Measurements from ENCODE around the gene WASF1.
"Not testable (repeated sequence)": the region's sequence is repeated elsewhere in the genome, so short reads cannot be mapped to it uniquely, and the experiment has no call there.

WASF1 gene

GRCh38 chr6:110083875-110084585 is 95.4 kb downstream of the WASF1 start:
- H3K4me3 ChIP-seq (ENCODE audit: low read depth in 1 of 2, low read length in 2 of 2), result no peak overlapping the region
- H3K9me3 ChIP-seq (ENCODE audit: control insufficient read depth in 1 of 2, low read length in 2 of 2), result no peaks in the 10 kb centered on the region
- H3K27ac ChIP-seq (ENCODE audit: low read length), result no peak overlapping the region
- no peaks in the 10 kb centered on the region for H3K36me3 ChIP-seq (ENCODE audit: control insufficient read depth in 1 of 2, insufficient read depth in 2 of 2, low read length in 2 of 2)
- no peaks in the 10 kb centered on the region for H3K27me3 ChIP-seq (ENCODE audit: low read depth, low read length)
- no peaks in the 10 kb centered on the region for H3K4me1 ChIP-seq (ENCODE audit: control insufficient read depth in 1 of 2, insufficient read depth in 2 of 2, low read length in 2 of 2)

DNA sequence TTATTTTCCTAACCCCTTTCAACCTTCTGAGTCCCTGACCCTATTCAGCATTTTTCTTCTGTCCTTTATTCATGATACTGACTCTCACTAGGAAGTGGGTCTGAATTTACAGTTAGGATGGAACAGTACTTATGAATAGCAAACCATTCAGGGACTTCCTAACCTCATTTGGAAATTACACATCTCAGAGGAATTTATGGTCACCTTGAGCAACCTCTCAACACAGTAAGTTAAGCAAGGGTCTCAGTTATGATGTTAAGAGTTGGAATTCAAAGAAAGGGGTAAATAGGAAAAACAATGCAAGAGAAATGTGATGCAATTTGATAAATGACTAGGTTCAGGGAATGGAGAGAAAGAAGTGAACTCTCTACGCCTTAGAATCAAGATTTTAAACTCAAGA is 104.1 kb downstream of the WASF1 start:
- H3K4me3 ChIP-seq (ENCODE audit: low read depth in 1 of 2, low read length in 2 of 2), result no peak overlapping the region
- no peaks in the 10 kb centered on the region for H3K36me3 ChIP-seq (ENCODE audit: control insufficient read depth in 1 of 2, insufficient read depth in 2 of 2, low read length in 2 of 2)
- no peaks in the 10 kb centered on the region for H3K9me3 ChIP-seq (ENCODE audit: control insufficient read depth in 1 of 2, low read length in 2 of 2)
- no peaks in the 10 kb centered on the region for H3K4me1 ChIP-seq (ENCODE audit: control insufficient read depth in 1 of 2, insufficient read depth in 2 of 2, low read length in 2 of 2)
- no peak overlapping the region for H3K27ac ChIP-seq (ENCODE audit: low read length)
- no peaks in the 10 kb centered on the region for H3K27me3 ChIP-seq (ENCODE audit: low read depth, low read length)

DNA sequence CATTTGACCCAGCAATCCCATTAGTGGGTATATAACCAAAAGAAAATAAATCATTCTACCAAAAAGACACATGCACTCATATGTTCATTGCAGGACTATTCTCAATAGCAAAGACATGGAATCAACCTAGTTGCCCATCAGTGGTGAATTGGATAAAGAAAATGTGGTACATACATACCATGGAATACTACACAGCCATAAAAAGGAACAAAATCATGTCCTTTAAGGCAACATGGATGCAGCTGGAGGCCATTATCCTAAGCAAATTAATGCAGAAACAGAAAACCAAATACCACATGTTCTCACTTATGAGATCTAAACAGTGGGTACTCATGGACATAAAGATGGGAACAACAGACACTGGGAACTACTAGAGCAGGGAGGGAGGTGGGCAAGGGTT is 106.0 kb downstream of the WASF1 start:
- H3K36me3 ChIP-seq (ENCODE audit: control insufficient read depth in 1 of 2, insufficient read depth in 2 of 2, low read length in 2 of 2); H3K4me3 ChIP-seq (ENCODE audit: low read depth in 1 of 2, low read length in 2 of 2); H3K4me1 ChIP-seq (ENCODE audit: control insufficient read depth in 1 of 2, insufficient read depth in 2 of 2, low read length in 2 of 2); H3K27ac ChIP-seq (ENCODE audit: low read length); H3K9me3 ChIP-seq (ENCODE audit: control insufficient read depth in 1 of 2, low read length in 2 of 2); H3K27me3 ChIP-seq (ENCODE audit: low read depth, low read length): not testable (repeated sequence)

DNA sequence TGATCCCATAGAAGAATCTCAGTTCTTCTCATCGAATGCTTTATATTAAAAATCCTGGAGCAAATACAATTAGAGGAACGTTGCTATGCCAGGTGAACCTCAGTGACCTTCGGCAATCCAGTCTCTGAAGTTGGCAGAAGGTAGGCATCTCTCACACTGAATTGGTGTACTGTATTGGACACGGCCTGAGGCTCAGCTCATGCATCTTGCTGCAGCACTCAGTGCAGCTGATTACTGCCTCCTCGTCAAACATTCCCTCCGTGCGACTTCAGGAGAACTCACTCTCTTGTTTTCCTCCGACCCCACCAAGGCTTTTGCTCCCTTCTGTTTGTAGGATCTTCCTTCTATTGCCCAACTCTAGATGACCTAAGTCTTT is 110.9 kb downstream of the WASF1 start:
- no peaks in the 10 kb centered on the region for H3K4me1 ChIP-seq (ENCODE audit: control insufficient read depth in 1 of 2, insufficient read depth in 2 of 2, low read length in 2 of 2)
- H3K9me3 ChIP-seq (ENCODE audit: control insufficient read depth in 1 of 2, low read length in 2 of 2), result no peaks in the 10 kb centered on the region
- H3K27ac ChIP-seq (ENCODE audit: low read length), result no peak overlapping the region
- no peaks in the 10 kb centered on the region for H3K27me3 ChIP-seq (ENCODE audit: low read depth, low read length)
- no peak overlapping the region for H3K4me3 ChIP-seq (ENCODE audit: low read depth in 1 of 2, low read length in 2 of 2)
- no peaks in the 10 kb centered on the region for H3K36me3 ChIP-seq (ENCODE audit: control insufficient read depth in 1 of 2, insufficient read depth in 2 of 2, low read length in 2 of 2)

DNA sequence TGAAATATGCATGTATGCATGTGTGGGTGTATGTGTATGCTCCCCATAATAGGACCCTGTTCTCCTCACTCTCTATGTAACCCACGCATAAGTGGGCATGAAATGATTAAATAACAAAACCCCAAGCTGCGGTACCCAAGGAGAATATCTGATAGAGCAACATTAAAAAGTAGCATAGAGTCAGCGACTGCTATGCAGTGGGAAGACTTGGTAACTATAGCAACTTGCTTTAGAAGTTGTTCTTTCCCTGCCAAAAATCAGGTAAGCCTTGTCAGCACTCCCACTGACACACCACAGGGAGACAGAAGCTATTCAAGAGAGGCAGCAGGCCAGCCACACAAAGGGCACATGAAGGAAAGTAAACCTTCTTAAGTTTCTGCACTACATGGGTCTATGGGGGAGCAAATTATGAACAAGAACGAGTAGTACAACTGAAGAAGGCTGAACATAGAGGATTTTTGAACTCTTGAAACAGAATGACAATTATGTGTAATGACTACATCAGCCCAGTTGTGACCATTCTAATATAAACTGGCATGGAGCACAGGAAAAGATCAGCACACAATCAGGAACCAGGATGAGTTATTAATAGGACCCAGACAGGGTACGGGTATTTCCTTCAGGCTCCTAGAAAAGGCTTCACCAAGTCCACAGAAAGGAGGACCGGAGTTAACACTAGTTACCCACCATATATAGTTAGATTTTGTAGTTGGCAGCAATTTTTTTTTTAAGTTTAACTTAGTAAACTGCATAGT is 111.5 kb downstream of the WASF1 start:
- Histone ChIP-seq H3K4me1 (ENCODE audit: control insufficient read depth in 1 of 2, insufficient read depth in 2 of 2, low read length in 2 of 2) (no peaks in the 10 kb centered on the region), H3K27me3 (ENCODE audit: low read depth, low read length) (no peaks in the 10 kb centered on the region), H3K9me3 (ENCODE audit: control insufficient read depth in 1 of 2, low read length in 2 of 2) (no peaks in the 10 kb centered on the region), H3K36me3 (ENCODE audit: control insufficient read depth in 1 of 2, insufficient read depth in 2 of 2, low read length in 2 of 2) (no peaks in the 10 kb centered on the region), H3K4me3 (ENCODE audit: low read depth in 1 of 2, low read length in 2 of 2) (no peak overlapping the region), H3K27ac (ENCODE audit: low read length) (no peak overlapping the region)

DNA sequence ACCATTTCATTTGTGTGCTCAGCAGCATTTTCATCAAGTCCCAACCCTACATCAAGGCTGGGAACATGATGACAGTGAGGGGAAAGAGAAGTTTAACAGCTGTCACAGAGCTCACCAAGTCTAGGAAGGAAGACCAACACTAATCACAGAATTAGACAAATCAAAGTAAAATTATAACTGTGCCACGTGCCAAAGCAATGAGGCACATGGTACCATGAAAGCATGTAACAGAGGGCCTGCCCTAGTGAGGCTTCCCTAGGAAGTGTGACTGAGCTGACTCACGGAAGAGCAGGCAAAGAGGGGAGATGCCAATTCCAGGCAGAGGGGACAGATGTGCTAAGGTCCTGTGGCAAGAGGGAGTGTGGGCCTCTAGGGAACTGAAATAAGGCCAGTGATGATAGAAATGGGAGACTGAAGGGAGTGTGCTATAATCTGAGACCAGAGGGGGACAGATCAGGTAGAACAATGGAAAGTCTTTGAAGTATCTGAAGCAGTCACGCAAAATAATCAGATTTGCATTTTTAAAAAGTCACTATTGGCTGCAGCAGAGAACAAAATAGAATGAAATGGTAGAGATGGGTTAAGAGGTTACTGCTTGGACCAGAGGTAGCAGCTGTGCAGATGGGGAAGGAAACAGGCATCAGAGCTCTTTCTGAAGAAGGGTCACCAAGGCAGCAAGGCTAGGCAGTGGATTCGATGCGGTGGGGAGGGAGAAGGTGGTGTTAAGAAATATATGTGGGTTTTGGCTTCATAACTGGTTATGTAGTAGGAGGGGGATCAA is 114.5 kb downstream of the WASF1 start:
- H3K27me3 ChIP-seq (ENCODE audit: low read depth, low read length), result no peaks in the 10 kb centered on the region
- no peaks in the 10 kb centered on the region for H3K4me1 ChIP-seq (ENCODE audit: control insufficient read depth in 1 of 2, insufficient read depth in 2 of 2, low read length in 2 of 2)
- no peak overlapping the region for H3K4me3 ChIP-seq (ENCODE audit: low read depth in 1 of 2, low read length in 2 of 2)
- no peaks in the 10 kb centered on the region for H3K9me3 ChIP-seq (ENCODE audit: control insufficient read depth in 1 of 2, low read length in 2 of 2)
- no peaks in the 10 kb centered on the region for H3K36me3 ChIP-seq (ENCODE audit: control insufficient read depth in 1 of 2, insufficient read depth in 2 of 2, low read length in 2 of 2)
- no peak overlapping the region for H3K27ac ChIP-seq (ENCODE audit: low read length)

- Histone ChIP-seq H3K27me3 (ENCODE audit: low read depth, low read length) (no peaks in the 10 kb centered on the region), H3K27ac (ENCODE audit: low read length) (no peak overlapping the region), H3K4me1 (ENCODE audit: control insufficient read depth in 1 of 2, insufficient read depth in 2 of 2, low read length in 2 of 2) (no peaks in the 10 kb centered on the region)
Measured at GRCh38 chr6:110063594-110064263, 115.7 kb downstream of the WASF1 start.

DNA sequence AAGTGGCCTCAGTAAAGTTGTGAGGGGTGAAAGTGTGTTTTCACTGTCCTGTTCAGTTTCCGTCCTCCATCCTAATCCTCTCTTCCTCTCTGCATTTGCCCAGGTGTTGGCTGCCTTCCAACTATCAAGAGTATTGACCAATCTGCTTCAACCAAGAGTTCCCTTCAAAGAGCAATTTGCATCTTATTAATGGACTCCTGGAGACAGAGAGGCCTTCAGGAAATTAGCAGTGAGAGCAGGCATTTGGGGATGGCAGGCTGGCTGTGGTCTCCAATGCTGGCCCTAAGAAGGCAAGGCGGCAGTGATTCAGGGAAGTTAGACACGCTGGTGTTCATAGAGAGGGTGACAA is 124.1 kb downstream of the WASF1 start:
- Histone ChIP-seq H3K27me3 (ENCODE audit: low read depth, low read length) (no peaks in the 10 kb centered on the region), H3K9me3 (ENCODE audit: control insufficient read depth in 1 of 2, low read length in 2 of 2) (no peaks in the 10 kb centered on the region)

More at GRCh38 chr6:110063594-110064263, 115.7 kb downstream of the WASF1 start:
- H3K4me3 ChIP-seq (ENCODE audit: low read depth in 1 of 2, low read length in 2 of 2), result no peak overlapping the region
- H3K36me3 ChIP-seq (ENCODE audit: control insufficient read depth in 1 of 2, insufficient read depth in 2 of 2, low read length in 2 of 2), result no peaks in the 10 kb centered on the region
- H3K9me3 ChIP-seq (ENCODE audit: control insufficient read depth in 1 of 2, low read length in 2 of 2), result no peaks in the 10 kb centered on the region

DNA sequence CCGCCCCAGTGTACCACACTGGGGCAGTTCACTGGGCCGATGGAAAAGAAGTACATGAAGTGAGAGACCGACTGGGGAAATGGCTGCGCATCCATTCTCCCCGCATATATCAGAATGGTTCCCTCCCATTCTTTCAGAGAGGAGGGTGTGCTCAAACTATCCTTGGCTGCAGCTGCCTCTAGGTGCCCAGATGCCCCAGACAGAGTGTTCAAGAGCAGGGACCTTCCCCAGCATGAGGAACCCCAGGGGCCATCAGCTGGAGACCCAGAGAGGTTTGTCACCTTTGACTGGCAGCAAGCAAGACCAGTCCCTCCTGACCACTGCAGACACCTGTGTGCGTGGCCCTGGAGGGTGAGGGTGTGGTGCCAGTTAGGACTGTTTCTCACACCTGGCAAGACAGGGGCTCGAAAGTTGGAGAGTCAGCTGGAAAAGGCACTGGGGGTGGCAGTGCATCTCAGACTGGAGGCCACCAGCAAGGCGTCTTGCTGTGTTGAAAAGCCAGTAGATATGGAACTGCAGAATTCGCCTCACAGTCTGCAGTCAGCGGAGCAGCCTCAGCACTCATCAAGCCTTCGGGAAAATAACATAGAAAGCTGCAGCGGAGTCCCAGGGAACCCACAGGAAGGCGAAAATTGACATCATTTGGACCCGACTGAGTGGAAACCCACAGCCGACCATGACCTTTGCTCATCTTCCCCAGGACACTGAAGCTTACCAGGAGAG is 124.6 kb downstream of the WASF1 start:
- H3K27ac ChIP-seq (ENCODE audit: low read length), result no peak overlapping the region
- no peak overlapping the region for H3K4me3 ChIP-seq (ENCODE audit: low read depth in 1 of 2, low read length in 2 of 2)
- no peaks in the 10 kb centered on the region for H3K36me3 ChIP-seq (ENCODE audit: control insufficient read depth in 1 of 2, insufficient read depth in 2 of 2, low read length in 2 of 2)
- no peaks in the 10 kb centered on the region for H3K9me3 ChIP-seq (ENCODE audit: control insufficient read depth in 1 of 2, low read length in 2 of 2)
- no peaks in the 10 kb centered on the region for H3K27me3 ChIP-seq (ENCODE audit: low read depth, low read length)
- no peaks in the 10 kb centered on the region for H3K4me1 ChIP-seq (ENCODE audit: control insufficient read depth in 1 of 2, insufficient read depth in 2 of 2, low read length in 2 of 2)

More for the DNA sequence above, 124.1 kb downstream of the WASF1 start:
- no peaks in the 10 kb centered on the region for H3K4me1 ChIP-seq (ENCODE audit: control insufficient read depth in 1 of 2, insufficient read depth in 2 of 2, low read length in 2 of 2)
- H3K27ac ChIP-seq (ENCODE audit: low read length), result no peak overlapping the region
- no peak overlapping the region for H3K4me3 ChIP-seq (ENCODE audit: low read depth in 1 of 2, low read length in 2 of 2)
- no peaks in the 10 kb centered on the region for H3K36me3 ChIP-seq (ENCODE audit: control insufficient read depth in 1 of 2, insufficient read depth in 2 of 2, low read length in 2 of 2)

- Histone ChIP-seq H3K36me3 (ENCODE audit: control insufficient read depth in 1 of 2, insufficient read depth in 2 of 2, low read length in 2 of 2) (no peaks in the 10 kb centered on the region), H3K4me1 (ENCODE audit: control insufficient read depth in 1 of 2, insufficient read depth in 2 of 2, low read length in 2 of 2) (no peaks in the 10 kb centered on the region), H3K9me3 (ENCODE audit: control insufficient read depth in 1 of 2, low read length in 2 of 2) (no peaks in the 10 kb centered on the region), H3K27me3 (ENCODE audit: low read depth, low read length) (no peaks in the 10 kb centered on the region), H3K4me3 (ENCODE audit: low read depth in 1 of 2, low read length in 2 of 2) (no peak overlapping the region), H3K27ac (ENCODE audit: low read length) (no peak overlapping the region)
Measured at GRCh38 chr6:110053395-110054240, 125.9 kb downstream of the WASF1 start.

Data from muscle layer of duodenum (tissue), 2 donors.